ENCODE measurements around the gene TTC17.
"Not testable (repeated sequence)": the region's sequence is repeated elsewhere in the genome, so short reads cannot be mapped to it uniquely, and the experiment has no call there.

TTC17 gene

DNA sequence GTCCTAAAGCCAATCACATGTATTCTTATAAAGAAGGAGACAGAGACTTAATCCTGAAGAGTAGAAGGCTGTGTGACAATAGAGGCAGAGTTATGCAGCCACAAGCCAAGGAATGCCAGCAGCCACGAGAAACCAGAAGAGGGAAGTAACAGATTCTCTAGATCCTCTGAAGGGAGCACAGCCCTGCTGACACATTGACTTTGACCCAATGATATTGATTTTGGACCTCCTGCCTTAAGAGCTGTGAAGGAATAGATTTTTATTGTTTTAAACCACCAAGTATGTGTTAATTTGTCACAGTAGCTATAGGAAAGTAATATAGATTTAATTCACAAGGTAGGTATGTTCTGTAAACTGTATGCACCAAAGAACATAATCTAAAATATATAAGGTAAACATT lies 103.6 kb downstream of the TTC17 start:
- TF ChIP-seq, protein P1, sequence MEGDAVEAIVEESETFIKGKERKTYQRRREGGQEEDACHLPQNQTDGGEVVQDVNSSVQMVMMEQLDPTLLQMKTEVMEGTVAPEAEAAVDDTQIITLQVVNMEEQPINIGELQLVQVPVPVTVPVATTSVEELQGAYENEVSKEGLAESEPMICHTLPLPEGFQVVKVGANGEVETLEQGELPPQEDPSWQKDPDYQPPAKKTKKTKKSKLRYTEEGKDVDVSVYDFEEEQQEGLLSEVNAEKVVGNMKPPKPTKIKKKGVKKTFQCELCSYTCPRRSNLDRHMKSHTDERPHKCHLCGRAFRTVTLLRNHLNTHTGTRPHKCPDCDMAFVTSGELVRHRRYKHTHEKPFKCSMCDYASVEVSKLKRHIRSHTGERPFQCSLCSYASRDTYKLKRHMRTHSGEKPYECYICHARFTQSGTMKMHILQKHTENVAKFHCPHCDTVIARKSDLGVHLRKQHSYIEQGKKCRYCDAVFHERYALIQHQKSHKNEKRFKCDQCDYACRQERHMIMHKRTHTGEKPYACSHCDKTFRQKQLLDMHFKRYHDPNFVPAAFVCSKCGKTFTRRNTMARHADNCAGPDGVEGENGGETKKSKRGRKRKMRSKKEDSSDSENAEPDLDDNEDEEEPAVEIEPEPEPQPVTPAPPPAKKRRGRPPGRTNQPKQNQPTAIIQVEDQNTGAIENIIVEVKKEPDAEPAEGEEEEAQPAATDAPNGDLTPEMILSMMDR (IDR thresholded peaks at IDR 0.05; ENCODE audit: control extremely low read depth, extremely low read depth, low read depth, missing control alignments) = no peak
- ChIA-PET CTCF (interaction anchor here (1.2 kb wide), 1 partner anchor 26 kb away, joined by 3 read pairs; no protein-coding TSS in a partner anchor), POLR2A (no interaction called here)
- no peak for DNase-seq (ENCODE audit: extremely low spot score)

DNA sequence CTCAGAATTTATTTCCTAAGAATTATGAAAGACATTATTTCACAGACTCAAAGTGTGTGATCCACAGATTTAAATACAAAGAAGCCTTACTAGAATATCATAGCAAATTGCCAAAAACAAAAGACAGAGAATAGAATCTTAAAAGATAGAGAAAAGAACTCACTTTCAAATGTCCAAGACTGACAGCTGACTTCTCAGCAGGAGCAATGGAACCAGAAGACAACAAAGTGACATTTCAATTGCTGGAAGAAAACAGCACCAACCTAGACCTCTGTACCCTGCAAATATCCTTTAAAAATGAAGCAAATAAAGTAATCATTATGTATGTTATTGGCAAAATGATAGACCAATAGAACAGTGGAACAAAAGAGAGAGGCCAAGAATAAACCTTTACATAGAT lies 109.2 kb downstream of the TTC17 start:
- POLR2A ChIA-PET = no interaction called here
- TF ChIP-seq, protein P1 (IDR thresholded peaks at IDR 0.05; ENCODE audit: control extremely low read depth, extremely low read depth, low read depth, missing control alignments) = no peak
- no peak for DNase-seq (ENCODE audit: extremely low spot score)
- CTCF ChIA-PET = interaction anchor here (0.9 kb wide), 1 partner anchor 9 kb away, joined by 3 read pairs; no protein-coding TSS in a partner anchor

DNA sequence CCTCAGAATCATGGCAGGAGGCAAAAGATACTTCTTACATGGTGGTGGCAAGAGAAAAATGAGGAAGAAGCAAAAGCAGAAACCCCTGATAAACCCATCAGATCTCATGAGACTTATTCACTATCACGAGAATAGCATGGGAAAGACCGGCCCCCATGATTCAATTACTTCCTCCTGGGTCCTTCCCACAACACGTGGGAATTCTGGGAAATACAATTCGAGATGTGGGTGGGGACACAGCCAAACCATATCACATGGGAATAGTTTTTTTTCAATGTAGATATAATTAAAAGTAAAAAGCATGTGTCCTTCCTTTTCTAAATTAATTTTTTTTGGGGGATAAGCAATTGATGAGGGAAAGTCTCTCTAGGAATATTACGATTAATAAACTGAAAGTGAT lies 118.8 kb downstream of the TTC17 start:
- CTCF ChIA-PET; DNase-seq (ENCODE audit: extremely low spot score); POLR2A ChIA-PET: not testable (repeated sequence)

DNA sequence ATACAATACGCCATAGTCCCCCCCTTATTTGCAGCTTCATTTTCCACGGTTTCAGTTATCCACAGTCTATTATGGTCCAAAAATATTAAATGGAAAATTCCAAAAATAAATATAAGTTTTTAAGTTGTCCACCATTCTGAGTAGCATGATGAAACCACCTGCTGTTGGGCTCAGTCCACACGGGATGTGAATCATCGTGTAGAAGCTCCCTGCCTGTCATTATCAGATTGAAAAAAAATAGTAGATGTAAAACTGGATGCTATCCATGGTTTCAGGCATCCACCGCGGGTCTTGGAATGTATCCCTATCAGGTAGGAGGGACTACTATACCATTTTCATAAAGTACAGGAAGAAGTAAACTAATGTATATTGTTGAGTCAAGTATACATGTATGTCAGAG lies 127.4 kb downstream of the TTC17 start:
- DNase-seq (ENCODE audit: extremely low spot score) = no peak
- POLR2A ChIA-PET = no interaction called here
- TF ChIP-seq, protein P1 (IDR thresholded peaks at IDR 0.05; ENCODE audit: control extremely low read depth, extremely low read depth, low read depth, missing control alignments) = no peak
- CTCF ChIA-PET = interaction anchor here (0.9 kb wide), 1 partner anchor 14 kb away, joined by 3 read pairs; no protein-coding TSS in a partner anchor

DNA sequence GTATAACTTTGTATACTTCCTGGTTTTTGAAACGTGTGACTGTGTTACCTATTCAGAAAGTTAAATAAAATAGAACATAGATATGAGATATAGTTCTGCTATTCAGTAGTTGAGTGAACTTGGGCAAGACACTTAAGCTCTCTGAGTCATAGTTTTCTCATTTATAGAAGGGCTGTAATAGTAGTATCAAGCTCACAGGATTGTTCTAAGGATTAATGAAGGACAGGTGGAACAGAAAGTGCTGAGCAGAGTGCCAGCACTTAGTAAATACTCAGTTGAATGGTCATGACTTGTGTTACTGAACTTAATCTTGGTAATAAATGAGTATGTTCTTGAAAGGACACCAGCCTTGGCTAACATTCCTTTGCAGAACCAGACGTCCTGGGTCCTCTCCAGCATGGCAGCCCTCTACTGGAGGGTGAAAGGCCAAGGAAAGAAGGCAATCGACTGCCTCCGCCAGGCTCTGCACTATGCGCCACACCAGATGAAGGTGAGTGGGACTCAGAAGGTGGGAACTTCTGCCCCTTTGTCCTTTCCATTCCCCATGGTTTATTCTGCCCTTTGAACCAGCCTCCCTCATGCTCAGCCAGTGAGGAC lies 131.2 kb downstream of the TTC17 start:
- ChIA-PET POLR2A (no interaction called here), CTCF (interaction anchor here (0.9 kb wide), 1 partner anchor 14 kb away, joined by 3 read pairs; no protein-coding TSS in a partner anchor)
- TF ChIP-seq, protein P1 (IDR thresholded peaks at IDR 0.05; ENCODE audit: control extremely low read depth, extremely low read depth, low read depth, missing control alignments) = no peak
- no peak for DNase-seq (ENCODE audit: extremely low spot score)

DNA sequence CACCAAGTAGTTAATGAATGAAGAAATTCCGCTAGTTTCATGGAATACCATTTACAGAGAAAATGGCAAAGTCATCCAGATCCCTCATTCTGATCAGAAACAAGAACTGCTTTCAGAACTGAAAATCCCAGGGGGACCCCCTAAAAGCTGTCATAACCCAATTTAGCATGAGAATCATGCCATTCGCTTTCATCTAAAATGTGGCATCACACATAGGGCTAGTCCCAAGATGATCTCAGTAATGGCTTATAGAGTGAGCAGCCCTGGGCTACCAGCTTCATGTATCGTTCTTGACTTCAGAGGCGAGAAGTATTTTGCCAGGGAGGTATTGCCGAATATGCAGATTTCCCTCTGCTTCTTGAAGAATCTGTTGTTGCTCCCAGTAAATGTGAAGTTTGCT lies 134.0 kb downstream of the TTC17 start:
- DNase-seq (ENCODE audit: extremely low spot score) = no peak
- POLR2A ChIA-PET = no interaction called here
- CTCF ChIA-PET = interaction anchor here (1.4 kb wide), 1 partner anchor 12 kb away, joined by 6 read pairs; no protein-coding TSS in a partner anchor
- TF ChIP-seq, protein P1 (IDR thresholded peaks at IDR 0.05; ENCODE audit: control extremely low read depth, extremely low read depth, low read depth, missing control alignments) = no peak

DNA sequence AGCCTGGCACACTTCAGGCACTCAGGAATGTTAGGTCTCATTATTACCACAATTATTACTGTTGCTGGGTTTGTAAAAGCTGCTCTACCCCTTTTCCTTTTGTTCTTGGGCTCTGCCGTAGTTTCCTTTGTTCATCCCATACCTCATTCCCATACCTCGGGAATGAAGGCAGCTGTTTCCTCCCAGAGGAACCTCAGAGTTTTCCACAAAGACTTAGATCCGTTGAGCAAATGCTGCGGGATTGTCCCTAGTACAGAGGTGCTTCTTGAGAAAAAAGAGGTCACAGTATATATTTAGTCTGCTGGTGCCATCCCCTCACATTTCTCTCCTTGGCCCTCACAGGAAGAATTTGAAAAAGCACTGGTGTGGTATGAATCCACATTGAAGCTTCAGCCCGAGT lies 134.7 kb downstream of the TTC17 start:
- DNase-seq (ENCODE audit: extremely low spot score) = no peak
- POLR2A ChIA-PET = no interaction called here
- CTCF ChIA-PET = no interaction called here
- TF ChIP-seq, protein P1 (IDR thresholded peaks at IDR 0.05; ENCODE audit: control extremely low read depth, extremely low read depth, low read depth, missing control alignments) = no peak
